CD14-positive monocyte (primary cell): ENCODE measurements around the gene PZP. TPM values are rescaled to one million over a fixed set of nuclear protein-coding genes. Genes with fewer than 3 reads are reported as not detected.

Experiments
- DNase-seq, 3 donors: peaks; one replicate each; pipeline ENCODE4 v3.0.0-alpha.2; 2011 to 2022
- H2AFZ ChIP-seq: 2 replicates; pipeline ENCODE4 v1.6.0; 2012; ENCODE audit warnings: mild to moderate bottlenecking, low read depth, low read length, inconsistent platforms; ENCODE audit not compliant: insufficient read depth, poor library complexity, severe bottlenecking
- H3K27ac ChIP-seq, 2 donors: 1 replicate in 1 of 2; 2 replicates in 1 of 2; pipeline ENCODE4 v1.5.1; 2012 to 2013; ENCODE audit warnings: low read length in 2 of 2, control low read depth in 1 of 2, inconsistent platforms in 1 of 2, low read depth in 1 of 2, mild to moderate bottlenecking in 1 of 2
- H3K27me3 ChIP-seq, 2 donors: one replicate each; pipeline versions ENCODE4 v1.6.0 to v1.6.1; 2011 to 2013; ENCODE audit warnings: low read length in 2 of 2; ENCODE audit not compliant: control insufficient read depth in 2 of 2, insufficient read depth in 2 of 2
- H3K36me3 ChIP-seq, 2 donors: replicated peaks in 1 of 2; 1 replicate in 1 of 2; 2 replicates in 1 of 2; pipeline versions ENCODE4 v1.5.1 to v1.6.1; 2012 to 2013; ENCODE audit warnings: low read length in 2 of 2, control low read depth in 1 of 2, inconsistent platforms in 1 of 2, mild to moderate bottlenecking in 1 of 2; ENCODE audit not compliant: insufficient read depth in 2 of 2, control insufficient read depth in 1 of 2
- H3K4me1 ChIP-seq, 2 donors: 1 replicate in 1 of 2; 2 replicates in 1 of 2; pipeline versions ENCODE4 v1.5.1 to v1.6.1; 2012 to 2013; ENCODE audit warnings: low read length in 2 of 2, control low read depth in 1 of 2, inconsistent platforms in 1 of 2, mild to moderate bottlenecking in 1 of 2, moderate library complexity in 1 of 2; ENCODE audit not compliant: insufficient read depth in 2 of 2, control insufficient read depth in 1 of 2
- H3K4me2 ChIP-seq: replicated peaks from 2 replicates; pipeline ENCODE3; 2012; ENCODE audit warnings: low read length, moderate library complexity, mild to moderate bottlenecking; ENCODE audit not compliant: poor library complexity, severe bottlenecking; ENCODE audit errors: extremely low read depth
- H3K4me3 ChIP-seq, 3 experiments: fragments of 200-600 bp in 1 of 3; sonication (generic) in 1 of 3; replicated peaks in 1 of 3; 1 replicate in 2 of 3; 2 replicates in 1 of 3; pipeline ENCODE4 v1.5.1; 2011 to 2013; ENCODE audit warnings: low read length in 3 of 3, mild to moderate bottlenecking in 3 of 3, control low read depth in 2 of 3, low read depth in 2 of 3, inconsistent platforms in 1 of 3, moderate library complexity in 1 of 3
- H3K79me2 ChIP-seq: 2 replicates; pipeline ENCODE4 v1.6.0; 2012; ENCODE audit warnings: mild to moderate bottlenecking, control low read depth, inconsistent platforms, low read length, moderate library complexity; ENCODE audit not compliant: insufficient read depth
- H3K9ac ChIP-seq: 2 replicates; pipeline ENCODE4 v1.6.0; 2017; ENCODE audit warnings: low read length, mild to moderate bottlenecking; ENCODE audit not compliant: insufficient read depth, poor library complexity, severe bottlenecking
- H3K9me3 ChIP-seq, 2 donors: replicated peaks in 1 of 2; 1 replicate in 1 of 2; 2 replicates in 1 of 2; pipeline versions ENCODE4 v1.5.1 to v1.6.1; 2012 to 2013; ENCODE audit warnings: low read length in 2 of 2, control low read depth in 1 of 2; ENCODE audit not compliant: control insufficient read depth in 1 of 2, insufficient read depth in 1 of 2
- H4K20me1 ChIP-seq: 2 replicates; pipeline ENCODE4 v1.6.0; 2012; ENCODE audit warnings: mild to moderate bottlenecking, low read length, control low read depth, moderate library complexity; ENCODE audit not compliant: insufficient read depth
- H3K27ac Mint-ChIP-seq, 7 donors: one replicate each; pipeline ENCODE4 v1.8.0; 2020; ENCODE audit warnings: mild to moderate bottlenecking in 7 of 7, mixed read lengths in 7 of 7, moderate library complexity in 6 of 7, inconsistent platforms in 2 of 7
- H3K27me3 Mint-ChIP-seq, 3 donors: one replicate each; pipeline ENCODE4 v1.8.0; 2021 to 2022; ENCODE audit warnings: low read depth in 3 of 3, mild to moderate bottlenecking in 3 of 3, mixed read lengths in 3 of 3, moderate library complexity in 3 of 3, inconsistent platforms in 1 of 3
- H3K36me3 Mint-ChIP-seq, 2 donors: one replicate each; pipeline ENCODE4 v1.8.0; 2020; ENCODE audit warnings: mixed read lengths in 2 of 2, inconsistent platforms in 1 of 2, mild to moderate bottlenecking in 1 of 2
- H3K4me1 Mint-ChIP-seq: one replicate; pipeline ENCODE4 v1.8.0; 2020; ENCODE audit warnings: mild to moderate bottlenecking, mixed read lengths
- H3K4me3 Mint-ChIP-seq, 2 donors: one replicate each; pipeline ENCODE4 v1.8.0; 2020; ENCODE audit warnings: mild to moderate bottlenecking in 2 of 2, mixed read lengths in 2 of 2, moderate library complexity in 1 of 2
- H3K9me3 Mint-ChIP-seq, 7 donors: one replicate each; pipeline ENCODE4 v1.8.0; 2020 to 2022; ENCODE audit warnings: mixed read lengths in 7 of 7, mild to moderate bottlenecking in 6 of 7, moderate library complexity in 6 of 7, inconsistent platforms in 2 of 7
- WGBS: methylation state at CpG from one replicate; pipeline ENCODE4 v1.1.5; 2013; ENCODE audit warnings: missing lambda C conversion rate; ENCODE audit not compliant: insufficient coverage; 5-methylcytosine and 5-hydroxymethylcytosine counted together
- intact Hi-C, 2 donors: fragments of 100-400 bp; cut with micrococcal nuclease; formaldehyde crosslinking; loops; one replicate each; pipeline versions ENCODE4 v1.15.0 to v1.15.1; 2023
- polyA plus RNA-seq, 3 donors: library from polyadenylated mRNA; depleted of rRNA in 1 of 3; unstranded in 2 of 3; stranded (reverse) in 1 of 3; fragments of 300-500 nt in 2 of 3; fragments of >200 nt in 1 of 3; fragmentation: Illumina TruSeq in 2 of 3; gene quantifications; 1 replicate in 2 of 3; 2 replicates in 1 of 3; pipeline ENCODE4 v1.2.3, GENCODE V29; 2012 to 2021
- TF ChIP-seq, protein P1 (sequence below): fragments of 200-600 bp; IDR thresholded peaks from one replicate; pipeline ENCODE4 v1.8.0; 2022; ENCODE audit warnings: antibody characterized with exemption, mild to moderate bottlenecking

The PZP gene
- polyA plus RNA-seq, 3 donors: not detected

GRCh38 chr12:9109737-9110491 lies 98.3 kb downstream of the PZP start:
- no peak overlapping the region for H3K9ac ChIP-seq
- no peaks in the 10 kb centered on the region for H4K20me1 ChIP-seq
- no peaks in the 10 kb centered on the region for H3K79me2 ChIP-seq
- DNase-seq: no peak
- H3K9me3 Mint-ChIP-seq: no peaks in the 10 kb centered on the region
- no peak overlapping the region for H3K4me3 ChIP-seq
- H3K9me3 ChIP-seq: no peaks in the 10 kb centered on the region
- no peak overlapping the region for H3K4me2 ChIP-seq
- H3K27me3 ChIP-seq: no peaks in the 10 kb centered on the region
- no peak overlapping the region for H3K27ac Mint-ChIP-seq
- no peak overlapping the region for H3K27ac ChIP-seq
- peaks cover 1% of the 10 kb centered on the region for H3K4me1 Mint-ChIP-seq
- no peak overlapping the region for H3K4me3 Mint-ChIP-seq
- H3K36me3 ChIP-seq: no peaks in the 10 kb centered on the region
- H3K4me1 ChIP-seq: peaks cover 0 to 2% of the 10 kb centered on the region in 2 donors
- intact Hi-C loops: no loop called here
- TF ChIP-seq, protein P1, sequence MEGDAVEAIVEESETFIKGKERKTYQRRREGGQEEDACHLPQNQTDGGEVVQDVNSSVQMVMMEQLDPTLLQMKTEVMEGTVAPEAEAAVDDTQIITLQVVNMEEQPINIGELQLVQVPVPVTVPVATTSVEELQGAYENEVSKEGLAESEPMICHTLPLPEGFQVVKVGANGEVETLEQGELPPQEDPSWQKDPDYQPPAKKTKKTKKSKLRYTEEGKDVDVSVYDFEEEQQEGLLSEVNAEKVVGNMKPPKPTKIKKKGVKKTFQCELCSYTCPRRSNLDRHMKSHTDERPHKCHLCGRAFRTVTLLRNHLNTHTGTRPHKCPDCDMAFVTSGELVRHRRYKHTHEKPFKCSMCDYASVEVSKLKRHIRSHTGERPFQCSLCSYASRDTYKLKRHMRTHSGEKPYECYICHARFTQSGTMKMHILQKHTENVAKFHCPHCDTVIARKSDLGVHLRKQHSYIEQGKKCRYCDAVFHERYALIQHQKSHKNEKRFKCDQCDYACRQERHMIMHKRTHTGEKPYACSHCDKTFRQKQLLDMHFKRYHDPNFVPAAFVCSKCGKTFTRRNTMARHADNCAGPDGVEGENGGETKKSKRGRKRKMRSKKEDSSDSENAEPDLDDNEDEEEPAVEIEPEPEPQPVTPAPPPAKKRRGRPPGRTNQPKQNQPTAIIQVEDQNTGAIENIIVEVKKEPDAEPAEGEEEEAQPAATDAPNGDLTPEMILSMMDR: no peak
- H3K27me3 Mint-ChIP-seq: no peaks in the 10 kb centered on the region
- no CpG with 5 or more reads among the region's 3 CpGs for WGBS
- no peaks in the 10 kb centered on the region for H3K36me3 Mint-ChIP-seq
- H2AFZ ChIP-seq: no peak overlapping the region

DNA sequence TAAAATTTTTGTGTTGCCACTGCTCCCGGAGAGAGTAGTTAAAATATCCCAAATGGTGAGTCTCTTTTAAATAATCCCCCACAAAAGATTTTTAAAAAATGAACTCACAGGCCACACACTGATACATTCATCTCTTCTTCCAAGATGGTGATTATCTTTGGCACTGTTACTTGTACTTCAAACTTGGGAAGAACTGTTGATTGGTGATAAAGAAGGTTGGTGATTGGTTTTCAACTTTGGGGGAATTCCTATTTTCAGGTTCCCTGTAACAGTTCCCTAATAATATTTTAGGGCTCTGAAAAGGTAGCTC lies 99.0 kb downstream of the PZP start:
- H3K36me3 Mint-ChIP-seq: no peaks in the 10 kb centered on the region
- no peak overlapping the region for H3K4me2 ChIP-seq
- no peak for DNase-seq
- H3K4me3 Mint-ChIP-seq: no peak overlapping the region
- no peaks in the 10 kb centered on the region for H3K27me3 Mint-ChIP-seq
- no peak overlapping the region for H3K9ac ChIP-seq
- no peaks in the 10 kb centered on the region for H3K36me3 ChIP-seq
- no peaks in the 10 kb centered on the region for H3K79me2 ChIP-seq
- no peak overlapping the region for H3K4me3 ChIP-seq
- no peaks in the 10 kb centered on the region for H3K4me1 Mint-ChIP-seq
- no peaks in the 10 kb centered on the region for H3K27me3 ChIP-seq
- WGBS: no CpG with 5 or more reads among the region's 1 CpG
- H3K9me3 ChIP-seq: no peaks in the 10 kb centered on the region
- no peak overlapping the region for H2AFZ ChIP-seq
- no peaks in the 10 kb centered on the region for H3K9me3 Mint-ChIP-seq
- no peak overlapping the region for H3K27ac ChIP-seq
- intact Hi-C loops: no loop called here
- H4K20me1 ChIP-seq: no peaks in the 10 kb centered on the region
- TF ChIP-seq, protein P1: no peak
- H3K4me1 ChIP-seq: no peaks in the 10 kb centered on the region
- no peak overlapping the region for H3K27ac Mint-ChIP-seq
